K562 (cell line): ENCODE measurements around the gene CHAC1. TPM values are rescaled to one million over a fixed set of nuclear protein-coding genes. Genes with fewer than 3 reads are reported as not detected.

ENCODE experiments used
- ARID3B ChIP-seq: fragments of 250-450 bp; sonication (Bioruptor Pico); IDR thresholded peaks from 2 replicates; pipeline ENCODE4 v1.4.0; 2020; ENCODE audit warnings: borderline replicate concordance
- EGR1 ChIP-seq: fragments of 450-650 bp; conservative IDR thresholded peaks from 2 replicates; pipeline ENCODE4 v1.6.1; 2017; ENCODE audit warnings: mild to moderate bottlenecking
- KDM4B ChIP-seq, 2 experiments: fragments of 450-650 bp in 1 of 2; sonication (generic) in 1 of 2; IDR thresholded peaks; 2 replicates each; pipeline ENCODE4 v1.6.1; 2016 to 2017; ENCODE audit warnings: borderline replicate concordance in 2 of 2, antibody characterized with exemption in 1 of 2, low read depth in 1 of 2, mild to moderate bottlenecking in 1 of 2
- POLR3G ChIP-seq: IDR thresholded peaks from 2 replicates; pipeline ENCODE4 v1.6.1; 2011; ENCODE audit not compliant: insufficient read length, insufficient replicate concordance; ENCODE audit errors: extremely low read depth
- SOX6 ChIP-seq: fragments of 450-650 bp; IDR thresholded peaks from 2 replicates; pipeline ENCODE4 v1.6.1; 2014; ENCODE audit warnings: mild to moderate bottlenecking
- TARDBP ChIP-seq: fragments of 450-650 bp; IDR thresholded peaks from 2 replicates; pipeline ENCODE4 v1.6.1; 2016
- TBL1XR1 ChIP-seq, 2 experiments: IDR thresholded peaks; 2 replicates each; pipeline ENCODE4 v1.6.1; 2012; ENCODE audit warnings: improper control_type of control experiment in 2 of 2, low read length in 2 of 2, mild to moderate bottlenecking in 1 of 2
- TRIM25 ChIP-seq: fragments of 450-650 bp; IDR thresholded peaks from 2 replicates; pipeline ENCODE4 v1.7.0; 2016; ENCODE audit warnings: borderline replicate concordance
- ZNF592 ChIP-seq: fragments of 450-650 bp; IDR thresholded peaks from 2 replicates; pipeline ENCODE4 v1.6.1; 2017; ENCODE audit warnings: antibody characterized with exemption, mild to moderate bottlenecking
- polyA plus RNA-seq, 8 experiments: library from polyadenylated mRNA; depleted of rRNA in 4 of 8; stranded (reverse) in 5 of 8; unstranded in 3 of 8; fragments of >200 nt; fragmentation: Nextera tagmentation in 2 of 8; fragmentation: Illumina TruSeq in 1 of 8; extraction: Ambion mirVana in 2 of 8; extraction: Trizol in 1 of 8; gene quantifications; 2 replicates each; pipeline versions ENCODE4 v1.2.1 to v1.2.3, GENCODE V29; 2011 to 2014; ENCODE audit warnings: inconsistent platforms in 1 of 8, missing spikeins in 1 of 8
- total RNA-seq, 7 experiments: library from RNA; depleted of rRNA in 6 of 7; stranded (reverse); fragments of >200 nt in 6 of 7; fragmentation: Illumina TruSeq in 2 of 7; extraction: Trizol in 2 of 7; gene quantifications; 2 replicates each; pipeline versions ENCODE4 v1.2.1 to v1.2.3, GENCODE V29; 2011 to 2021; ENCODE audit warnings: low replicate concordance in 1 of 7

The CHAC1 gene
- total and polyA plus RNA-seq, 9 of the 15 experiments (the other 6 are each of a cell fraction or from before 2014, with no cell fraction given) = 0.47 to 39.0 (median 7.5) TPM

- TF ChIP-seq ZNF592 = no peak
- no peak for TF ChIP-seq ARID3B
- no peak for TF ChIP-seq TRIM25
- TF ChIP-seq EGR1 = peak; percentile 70
- TF ChIP-seq TBL1XR1 (IDR thresholded peaks at IDR 0.05; ENCODE audit: low read length in 2 of 2) = no peak
- TF ChIP-seq TARDBP = no peak
- TF ChIP-seq KDM4B (IDR thresholded peaks at IDR 0.05; ENCODE audit: borderline replicate concordance in 2 of 2, low read depth in 1 of 2) = peak in 1 of 2 experiments; percentile 31; a peak in 1 of 4 replicates
- TF ChIP-seq SOX6 = no peak
- no peak for TF ChIP-seq POLR3G
Observed at GRCh38 chr15:40930430-40931299, 22.6 kb upstream of the CHAC1 start (continued).
